ENCODE data around the gene WDR72.

DNA sequence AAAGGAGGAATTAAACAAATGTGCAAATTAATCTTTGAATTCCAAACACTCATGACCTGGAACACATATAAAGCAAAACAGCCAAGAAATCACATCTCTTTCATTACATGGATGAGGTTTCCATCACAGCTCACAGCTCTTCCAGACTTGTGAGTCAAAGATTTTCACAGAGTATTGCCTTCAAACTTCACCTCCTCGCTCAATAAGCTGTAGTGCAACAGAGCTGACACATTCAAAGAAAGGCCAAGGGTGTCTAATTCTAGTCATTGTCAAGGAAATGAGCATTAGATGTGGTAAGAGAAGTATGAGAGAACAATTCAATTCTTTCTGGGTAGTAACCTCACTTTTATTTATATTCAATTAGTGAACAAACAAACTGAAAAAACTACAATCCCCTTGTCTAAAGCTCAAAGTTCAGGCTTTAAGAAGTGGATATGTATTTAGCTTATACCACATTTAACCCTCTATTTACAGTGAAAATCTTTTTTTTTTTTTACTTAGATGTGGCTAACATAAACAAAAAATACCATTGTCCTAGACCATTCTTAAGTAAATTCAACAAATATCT lies 11.9 kb downstream of the WDR72 start:
- TF ChIP-seq POLR2A (IDR thresholded peaks at IDR 0.05) = no peak
- TF ChIP-seq, protein P1, sequence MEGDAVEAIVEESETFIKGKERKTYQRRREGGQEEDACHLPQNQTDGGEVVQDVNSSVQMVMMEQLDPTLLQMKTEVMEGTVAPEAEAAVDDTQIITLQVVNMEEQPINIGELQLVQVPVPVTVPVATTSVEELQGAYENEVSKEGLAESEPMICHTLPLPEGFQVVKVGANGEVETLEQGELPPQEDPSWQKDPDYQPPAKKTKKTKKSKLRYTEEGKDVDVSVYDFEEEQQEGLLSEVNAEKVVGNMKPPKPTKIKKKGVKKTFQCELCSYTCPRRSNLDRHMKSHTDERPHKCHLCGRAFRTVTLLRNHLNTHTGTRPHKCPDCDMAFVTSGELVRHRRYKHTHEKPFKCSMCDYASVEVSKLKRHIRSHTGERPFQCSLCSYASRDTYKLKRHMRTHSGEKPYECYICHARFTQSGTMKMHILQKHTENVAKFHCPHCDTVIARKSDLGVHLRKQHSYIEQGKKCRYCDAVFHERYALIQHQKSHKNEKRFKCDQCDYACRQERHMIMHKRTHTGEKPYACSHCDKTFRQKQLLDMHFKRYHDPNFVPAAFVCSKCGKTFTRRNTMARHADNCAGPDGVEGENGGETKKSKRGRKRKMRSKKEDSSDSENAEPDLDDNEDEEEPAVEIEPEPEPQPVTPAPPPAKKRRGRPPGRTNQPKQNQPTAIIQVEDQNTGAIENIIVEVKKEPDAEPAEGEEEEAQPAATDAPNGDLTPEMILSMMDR (IDR thresholded peaks at IDR 0.05) = no peak
